H9 (cell line): ENCODE data around the gene KLRC4. TPM values are rescaled to one million over a fixed set of nuclear protein-coding genes. Genes with fewer than 3 reads are reported as not detected.

Source experiments
- DNase-seq: peaks from one replicate; pipeline ENCODE4 v3.0.0-alpha.2; 2017
- H2AFZ ChIP-seq: one replicate; pipeline ENCODE4 v1.6.1; 2013; ENCODE audit warnings: mild to moderate bottlenecking, low read length, control low read depth, moderate library complexity
- H2AK5ac ChIP-seq: 2 replicates; pipeline ENCODE4 v1.6.1; 2013; ENCODE audit warnings: low read length, control low read depth, mixed read lengths; ENCODE audit not compliant: insufficient read length
- H2BK120ac ChIP-seq: one replicate; pipeline ENCODE4 v1.6.1; 2013; ENCODE audit warnings: low read depth, mild to moderate bottlenecking, low read length, control low read depth, inconsistent platforms; ENCODE audit not compliant: poor library complexity, severe bottlenecking
- H2BK12ac ChIP-seq: 2 replicates; pipeline ENCODE4 v1.6.1; 2013; ENCODE audit warnings: low read length, control low read depth, mixed read lengths, low read depth; ENCODE audit not compliant: insufficient read length
- H2BK15ac ChIP-seq: 2 replicates; pipeline ENCODE4 v1.6.1; 2013; ENCODE audit warnings: low read depth, low read length, control low read depth
- H2BK20ac ChIP-seq: one replicate; pipeline ENCODE4 v1.6.1; 2013; ENCODE audit warnings: low read depth, mild to moderate bottlenecking, low read length, control low read depth, inconsistent platforms; ENCODE audit not compliant: poor library complexity, severe bottlenecking
- H2BK5ac ChIP-seq: 2 replicates; pipeline ENCODE4 v1.6.1; 2013; ENCODE audit warnings: low read length, control low read depth, mixed read lengths; ENCODE audit not compliant: insufficient read length
- H3K14ac ChIP-seq: 2 replicates; pipeline ENCODE4 v1.6.1; 2013; ENCODE audit warnings: low read length, control low read depth; ENCODE audit not compliant: insufficient read depth
- H3K18ac ChIP-seq: 2 replicates; pipeline ENCODE4 v1.6.1; 2013; ENCODE audit warnings: low read depth, mild to moderate bottlenecking, mixed read lengths, low read length, control low read depth; ENCODE audit not compliant: insufficient read length
- H3K23ac ChIP-seq: 2 replicates; pipeline ENCODE4 v1.6.1; 2013; ENCODE audit warnings: low read length, control low read depth, mixed read lengths, low read depth; ENCODE audit not compliant: insufficient read length
- H3K23me2 ChIP-seq: 2 replicates; pipeline ENCODE4 v1.6.1; 2013; ENCODE audit warnings: low read depth, mild to moderate bottlenecking, mixed read lengths, low read length, control low read depth; ENCODE audit not compliant: insufficient read length, poor library complexity, severe bottlenecking
- H3K27ac ChIP-seq: 2 replicates; pipeline ENCODE4 v1.5.1; 2013; ENCODE audit warnings: low read length, control low read depth, mixed read lengths, low read depth; ENCODE audit not compliant: insufficient read length
- H3K27me3 ChIP-seq: 2 replicates; pipeline ENCODE4 v1.6.1; 2013; ENCODE audit warnings: low read length, control low read depth, inconsistent platforms; ENCODE audit not compliant: insufficient read depth
- H3K4ac ChIP-seq: 2 replicates; pipeline ENCODE4 v1.6.1; 2013; ENCODE audit warnings: low read depth, mild to moderate bottlenecking, control low read depth, inconsistent platforms, low read length, moderate library complexity
- H3K4me1 ChIP-seq: 2 replicates; pipeline ENCODE4 v1.6.1; 2013; ENCODE audit warnings: low read length, control low read depth, inconsistent platforms; ENCODE audit not compliant: insufficient read depth
- H3K4me2 ChIP-seq: 2 replicates; pipeline ENCODE4 v1.6.1; 2013; ENCODE audit warnings: low read length, control low read depth, mixed read lengths; ENCODE audit not compliant: insufficient read length, insufficient read depth
- H3K56ac ChIP-seq: 2 replicates; pipeline ENCODE4 v1.6.1; 2013; ENCODE audit warnings: low read depth, mild to moderate bottlenecking, mixed read lengths, low read length, control low read depth; ENCODE audit not compliant: insufficient read length
- H3K79me1 ChIP-seq: 2 replicates; pipeline ENCODE4 v1.6.1; 2013; ENCODE audit warnings: low read depth, mild to moderate bottlenecking, moderate library complexity, low read length, control low read depth, inconsistent platforms; ENCODE audit not compliant: insufficient read depth, poor library complexity, severe bottlenecking
- H3K79me2 ChIP-seq: 2 replicates; pipeline ENCODE4 v1.6.1; 2013; ENCODE audit warnings: low read length, control low read depth, inconsistent platforms; ENCODE audit not compliant: insufficient read depth
- H3K9ac ChIP-seq: 2 replicates; pipeline ENCODE4 v1.6.1; 2013; ENCODE audit warnings: low read length, control low read depth, mixed read lengths; ENCODE audit not compliant: insufficient read length; ENCODE audit errors: extremely low read depth
- H3K9me3 ChIP-seq: one replicate; pipeline ENCODE4 v1.6.1; 2013; ENCODE audit warnings: low read depth, low read length, inconsistent platforms; ENCODE audit not compliant: control insufficient read depth
- H3T11ph ChIP-seq: one replicate; pipeline ENCODE4 v1.6.1; 2013; ENCODE audit warnings: mild to moderate bottlenecking, low read length, control low read depth, inconsistent platforms
- H4K20me1 ChIP-seq: one replicate; pipeline ENCODE4 v1.6.1; 2013; ENCODE audit not compliant: control insufficient read depth, insufficient read length, insufficient read depth
- H4K5ac ChIP-seq: 2 replicates; pipeline ENCODE4 v1.6.1; 2013; ENCODE audit warnings: low read depth, mild to moderate bottlenecking, mixed read lengths, low read length, control low read depth; ENCODE audit not compliant: insufficient read length
- H4K8ac ChIP-seq: replicated peaks from 2 replicates; pipeline ENCODE4 v1.6.1; 2013; ENCODE audit warnings: low read length, control low read depth, mixed read lengths, low read depth; ENCODE audit not compliant: insufficient read length
- H4K91ac ChIP-seq: 2 replicates; pipeline ENCODE4 v1.6.1; 2013; ENCODE audit warnings: low read depth, mild to moderate bottlenecking, moderate library complexity, mixed read lengths, low read length, control low read depth; ENCODE audit not compliant: insufficient read length
- H3K27ac Mint-ChIP-seq, 3 experiments: 2 replicates in 2 of 3; 3 replicates in 1 of 3; pipeline ENCODE4 v1.8.0; 2020 to 2021; ENCODE audit warnings: mixed read lengths in 3 of 3, mild to moderate bottlenecking in 1 of 3, moderate library complexity in 1 of 3
- H3K27me3 Mint-ChIP-seq: 2 replicates; pipeline ENCODE4 v1.8.0; 2021; ENCODE audit warnings: low read depth, mild to moderate bottlenecking, moderate library complexity, mixed read lengths
- H3K36me3 Mint-ChIP-seq, 3 experiments: 2 replicates in 2 of 3; 3 replicates in 1 of 3; pipeline ENCODE4 v1.8.0; 2020 to 2021; ENCODE audit warnings: low read depth in 3 of 3, mixed read lengths in 3 of 3; ENCODE audit not compliant: insufficient read depth in 1 of 3
- H3K4me1 Mint-ChIP-seq, 2 experiments: 2 replicates each; pipeline ENCODE4 v1.8.0; 2020; ENCODE audit warnings: mixed read lengths in 2 of 2
- H3K4me3 Mint-ChIP-seq, 2 experiments: 2 replicates in 1 of 2; 3 replicates in 1 of 2; pipeline ENCODE4 v1.8.0; 2020 to 2021; ENCODE audit warnings: mild to moderate bottlenecking in 2 of 2, mixed read lengths in 2 of 2, moderate library complexity in 1 of 2
- H3K9me3 Mint-ChIP-seq, 2 experiments: 2 replicates in 1 of 2; 3 replicates in 1 of 2; pipeline ENCODE4 v1.8.0; 2020; ENCODE audit warnings: mild to moderate bottlenecking in 2 of 2, mixed read lengths in 2 of 2, moderate library complexity in 1 of 2
- WGBS: extraction: QIAGEN DNeasy Blood & Tissue Kit; methylation state at CpG from one replicate; pipeline ENCODE4 v1.1.7; 2013; ENCODE audit warnings: missing lambda C conversion rate, low lambda C conversion rate, mixed read lengths; ENCODE audit not compliant: insufficient read length; ENCODE audit errors: extremely low coverage; 5-methylcytosine and 5-hydroxymethylcytosine counted together
- long read RNA-seq: library from polyadenylated mRNA; unstranded; transcript quantifications from one replicate; pipeline ENCODE4 v2.0.0, GENCODE V29; 2020
- total RNA-seq: library from RNA; stranded (reverse); gene quantifications from 2 replicates; pipeline ENCODE4 v1.2.1, GENCODE V29; 2021
- TF ChIP-seq, protein P1 (sequence below): fragments of 200-600 bp; sonication (generic); conservative IDR thresholded peaks from 3 replicates; pipeline ENCODE4 v1.8.0; 2021; ENCODE audit warnings: antibody characterized with exemption, mild to moderate bottlenecking

Gene KLRC4
- total RNA-seq, result not detected in 2 replicates
- long read RNA-seq, result 0 reads

- H4K8ac ChIP-seq, result no peak within 1 kb of the TSS
- no peak within 1 kb of the TSS for H2AK5ac ChIP-seq
- no peaks in the 10 kb centered on the region for H3K23me2 ChIP-seq
- no peaks in the 10 kb centered on the region for H3K4me1 ChIP-seq
- H3K56ac ChIP-seq, result no peak within 1 kb of the TSS
- H2BK15ac ChIP-seq, result no peak within 1 kb of the TSS
- H3K18ac ChIP-seq, result no peak within 1 kb of the TSS
- H3K4me1 Mint-ChIP-seq, result peaks cover 10 to 15% of the 10 kb centered on the region in 2 experiments
- H3K27ac Mint-ChIP-seq, result peak within 1 kb of the TSS in 1 of 3 experiments; percentile 38; a peak in 1 of 7 replicates
- H2BK12ac ChIP-seq, result no peak within 1 kb of the TSS
- TF ChIP-seq, protein P1, sequence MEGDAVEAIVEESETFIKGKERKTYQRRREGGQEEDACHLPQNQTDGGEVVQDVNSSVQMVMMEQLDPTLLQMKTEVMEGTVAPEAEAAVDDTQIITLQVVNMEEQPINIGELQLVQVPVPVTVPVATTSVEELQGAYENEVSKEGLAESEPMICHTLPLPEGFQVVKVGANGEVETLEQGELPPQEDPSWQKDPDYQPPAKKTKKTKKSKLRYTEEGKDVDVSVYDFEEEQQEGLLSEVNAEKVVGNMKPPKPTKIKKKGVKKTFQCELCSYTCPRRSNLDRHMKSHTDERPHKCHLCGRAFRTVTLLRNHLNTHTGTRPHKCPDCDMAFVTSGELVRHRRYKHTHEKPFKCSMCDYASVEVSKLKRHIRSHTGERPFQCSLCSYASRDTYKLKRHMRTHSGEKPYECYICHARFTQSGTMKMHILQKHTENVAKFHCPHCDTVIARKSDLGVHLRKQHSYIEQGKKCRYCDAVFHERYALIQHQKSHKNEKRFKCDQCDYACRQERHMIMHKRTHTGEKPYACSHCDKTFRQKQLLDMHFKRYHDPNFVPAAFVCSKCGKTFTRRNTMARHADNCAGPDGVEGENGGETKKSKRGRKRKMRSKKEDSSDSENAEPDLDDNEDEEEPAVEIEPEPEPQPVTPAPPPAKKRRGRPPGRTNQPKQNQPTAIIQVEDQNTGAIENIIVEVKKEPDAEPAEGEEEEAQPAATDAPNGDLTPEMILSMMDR, result no peak
- no peaks in the 10 kb centered on the region for H3K27me3 ChIP-seq
- H3T11ph ChIP-seq, result no peak within 1 kb of the TSS
- H4K20me1 ChIP-seq, result no peaks in the 10 kb centered on the region
- H3K79me2 ChIP-seq, result no peaks in the 10 kb centered on the region
- no peak within 1 kb of the TSS for H3K27ac ChIP-seq
- no peak within 1 kb of the TSS for H3K4me3 Mint-ChIP-seq
- H2BK120ac ChIP-seq, result no peak within 1 kb of the TSS
- no peak within 1 kb of the TSS for H3K23ac ChIP-seq
- no peak for DNase-seq
- no peaks in the 10 kb centered on the region for H3K36me3 Mint-ChIP-seq
- H2BK20ac ChIP-seq, result no peak within 1 kb of the TSS
- no peaks in the 10 kb centered on the region for H3K79me1 ChIP-seq
- H3K9me3 Mint-ChIP-seq, result no peaks in the 10 kb centered on the region; a peak in 1 of 5 replicates
- no peak within 1 kb of the TSS for H2AFZ ChIP-seq
- H3K4me2 ChIP-seq, result no peak within 1 kb of the TSS
- H3K27me3 Mint-ChIP-seq, result no peaks in the 10 kb centered on the region
- no peak within 1 kb of the TSS for H4K5ac ChIP-seq
- no peak within 1 kb of the TSS for H4K91ac ChIP-seq
- H3K9ac ChIP-seq, result no peak within 1 kb of the TSS
- WGBS, result no CpG with 5 or more reads among the region's 1 CpG
- H3K9me3 ChIP-seq, result no peaks in the 10 kb centered on the region
- no peak within 1 kb of the TSS for H2BK5ac ChIP-seq
- H3K14ac ChIP-seq, result no peak within 1 kb of the TSS
- H3K4ac ChIP-seq, result no peak within 1 kb of the TSS
Observed at GRCh38 chr12:10409392-10409791, at the start of gene KLRC4. KLRC4 (minus strand) TSS chr12:10409757; CDS start chr12:10409575, 182 bp downstream.
